Measurements from ENCODE around the gene PTPRE. TPM values are rescaled to one million over a fixed set of nuclear protein-coding genes. Genes with fewer than 3 reads are reported as not detected.

The PTPRE gene
- total RNA-seq, 1 donor, result 0.09 TPM

- DNase-seq (ENCODE audit: low read depth), result no peak
- TF ChIP-seq, protein P1, sequence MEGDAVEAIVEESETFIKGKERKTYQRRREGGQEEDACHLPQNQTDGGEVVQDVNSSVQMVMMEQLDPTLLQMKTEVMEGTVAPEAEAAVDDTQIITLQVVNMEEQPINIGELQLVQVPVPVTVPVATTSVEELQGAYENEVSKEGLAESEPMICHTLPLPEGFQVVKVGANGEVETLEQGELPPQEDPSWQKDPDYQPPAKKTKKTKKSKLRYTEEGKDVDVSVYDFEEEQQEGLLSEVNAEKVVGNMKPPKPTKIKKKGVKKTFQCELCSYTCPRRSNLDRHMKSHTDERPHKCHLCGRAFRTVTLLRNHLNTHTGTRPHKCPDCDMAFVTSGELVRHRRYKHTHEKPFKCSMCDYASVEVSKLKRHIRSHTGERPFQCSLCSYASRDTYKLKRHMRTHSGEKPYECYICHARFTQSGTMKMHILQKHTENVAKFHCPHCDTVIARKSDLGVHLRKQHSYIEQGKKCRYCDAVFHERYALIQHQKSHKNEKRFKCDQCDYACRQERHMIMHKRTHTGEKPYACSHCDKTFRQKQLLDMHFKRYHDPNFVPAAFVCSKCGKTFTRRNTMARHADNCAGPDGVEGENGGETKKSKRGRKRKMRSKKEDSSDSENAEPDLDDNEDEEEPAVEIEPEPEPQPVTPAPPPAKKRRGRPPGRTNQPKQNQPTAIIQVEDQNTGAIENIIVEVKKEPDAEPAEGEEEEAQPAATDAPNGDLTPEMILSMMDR (IDR thresholded peaks at IDR 0.05; ENCODE audit: insufficient read depth, low read length), result no peak
- no peak overlapping the region for H3K4me3 ChIP-seq (ENCODE audit: low read depth, low read length)
Measured at GRCh38 chr10:128040096-128040495, 133.2 kb downstream of the PTPRE start.

DNA sequence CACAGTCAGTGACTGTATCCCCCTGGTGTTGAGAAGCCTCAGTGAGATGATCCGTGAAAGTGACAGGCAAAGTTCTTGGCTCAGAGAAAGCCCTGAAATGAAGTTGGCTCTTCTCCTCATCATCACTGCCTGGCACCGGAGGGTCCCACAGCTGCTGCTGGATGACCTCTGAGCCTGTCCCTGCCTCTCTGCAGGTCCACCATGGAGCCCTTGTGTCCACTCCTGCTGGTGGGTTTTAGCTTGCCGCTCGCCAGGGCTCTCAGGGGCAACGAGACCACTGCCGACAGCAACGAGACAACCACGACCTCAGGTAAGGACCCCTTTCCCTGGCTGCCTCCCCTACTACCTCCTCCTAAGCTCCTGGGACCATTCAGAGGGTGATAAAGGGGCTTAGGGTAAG lies 133.8 kb downstream of the PTPRE start:
- TF ChIP-seq, protein P1 (IDR thresholded peaks at IDR 0.05; ENCODE audit: insufficient read depth, low read length), result no peak
- H3K4me3 ChIP-seq (ENCODE audit: low read depth, low read length), result no peak overlapping the region

GRCh38 chr10:128042131-128042610 lies 135.3 kb downstream of the PTPRE start:
- H3K4me3 ChIP-seq (ENCODE audit: low read depth, low read length), result no peak overlapping the region
- no peak for DNase-seq (ENCODE audit: low read depth)
- TF ChIP-seq, protein P1 (IDR thresholded peaks at IDR 0.05; ENCODE audit: insufficient read depth, low read length), result no peak

More for the DNA sequence above, 133.8 kb downstream of the PTPRE start:
- no peak for DNase-seq (ENCODE audit: low read depth)

GRCh38 chr10:128043259-128044045 lies 136.5 kb downstream of the PTPRE start:
- TF ChIP-seq, protein P1 (IDR thresholded peaks at IDR 0.05; ENCODE audit: insufficient read depth, low read length), result no peak
- H3K4me3 ChIP-seq (ENCODE audit: low read depth, low read length), result no peak overlapping the region
- peak; percentile 7 for DNase-seq (ENCODE audit: low read depth)

GRCh38 chr10:128044186-128044585 lies 137.3 kb downstream of the PTPRE start:
- TF ChIP-seq, protein P1 (IDR thresholded peaks at IDR 0.05; ENCODE audit: insufficient read depth, low read length), result no peak
- H3K4me3 ChIP-seq (ENCODE audit: low read depth, low read length), result no peak overlapping the region

DNA sequence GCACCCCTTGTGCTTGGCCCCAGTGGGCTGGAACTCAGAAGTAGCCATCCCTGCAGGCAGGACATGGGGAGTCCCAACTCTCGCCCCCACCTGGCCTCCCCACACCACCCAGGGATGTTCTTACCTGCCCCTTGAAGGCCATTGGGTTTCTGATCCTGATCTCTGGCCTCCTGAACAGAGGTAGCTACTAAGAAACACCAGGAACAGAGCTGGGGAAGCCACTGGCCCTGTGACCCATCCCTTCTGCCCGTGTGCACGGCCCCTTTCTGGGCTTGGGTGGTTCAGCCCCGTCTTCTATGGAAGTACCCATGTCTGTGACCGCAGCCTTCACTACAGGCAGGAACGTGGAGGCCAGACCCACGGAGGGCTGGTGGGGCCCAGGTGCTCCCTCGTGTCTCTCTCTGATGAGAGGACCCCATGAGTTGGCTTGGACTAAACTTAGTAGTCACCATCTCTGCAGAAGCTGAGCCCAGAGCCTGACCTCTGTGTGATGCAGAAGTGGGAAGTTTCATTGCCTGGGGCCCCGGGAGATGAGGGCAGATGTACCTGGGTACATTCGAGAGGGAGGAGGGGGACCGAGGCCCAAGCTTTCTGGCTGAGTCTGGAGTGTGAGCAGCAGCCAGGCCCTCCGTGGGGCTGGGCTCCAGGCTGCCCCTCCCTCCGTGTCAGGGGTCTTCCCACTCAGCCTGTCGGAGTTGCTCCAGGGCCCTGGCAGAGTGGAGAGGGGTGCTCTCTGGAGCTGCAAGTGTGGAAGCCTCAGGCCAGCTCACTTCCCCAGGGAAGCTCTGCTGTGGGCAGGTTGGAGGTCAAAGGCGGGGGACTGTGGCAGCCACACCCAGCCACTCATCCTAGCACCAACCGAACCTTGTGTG lies 138.3 kb downstream of the PTPRE start:
- TF ChIP-seq, protein P1 (IDR thresholded peaks at IDR 0.05; ENCODE audit: insufficient read depth, low read length), result no peak
- no peak for DNase-seq (ENCODE audit: low read depth)
- H3K4me3 ChIP-seq (ENCODE audit: low read depth, low read length), result no peak overlapping the region

More at GRCh38 chr10:128044186-128044585, 137.3 kb downstream of the PTPRE start:
- DNase-seq (ENCODE audit: low read depth), result no peak

Measured in fibroblast of the aortic adventitia (primary cell).